Neural progenitor cell (in vitro differentiated cells): ENCODE measurements around the gene BRD9. TPM values are rescaled to one million over a fixed set of nuclear protein-coding genes. Genes with fewer than 3 reads are reported as not detected.
"Not testable (repeated sequence)": the region's sequence is repeated elsewhere in the genome, so short reads cannot be mapped to it uniquely, and the experiment has no call there.

Experiments
- DNase-seq: peaks from one replicate; pipeline ENCODE4 v3.0.0-alpha.2; 2016; ENCODE audit warnings: low spot score
- H2AFZ ChIP-seq: fragments of 200-600 bp; sonication (generic); replicated peaks from 2 replicates; pipeline ENCODE4 v1.6.1; 2016; ENCODE audit warnings: antibody characterized with exemption
- H3F3A ChIP-seq: fragments of 200-600 bp; sonication (generic); 2 replicates; pipeline ENCODE4 v1.6.1; 2016; ENCODE audit warnings: antibody characterized with exemption, low read depth
- H3K27ac ChIP-seq: fragments of 200-600 bp; sonication (generic); 2 replicates; pipeline ENCODE4 v1.5.1; 2016; ENCODE audit warnings: mild to moderate bottlenecking
- H3K27me3 ChIP-seq: fragments of 200-600 bp; sonication (generic); 2 replicates; pipeline ENCODE4 v1.6.1; 2016; ENCODE audit warnings: mild to moderate bottlenecking, moderate library complexity
- H3K36me3 ChIP-seq: fragments of 200-600 bp; sonication (generic); 2 replicates; pipeline ENCODE4 v1.5.1; 2016
- H3K4me1 ChIP-seq: fragments of 200-600 bp; sonication (generic); 2 replicates; pipeline ENCODE4 v1.6.1; 2016; ENCODE audit warnings: mixed run types
- H3K4me2 ChIP-seq: fragments of 200-600 bp; sonication (generic); 2 replicates; pipeline ENCODE4 v1.6.1; 2016
- H3K4me3 ChIP-seq: fragments of 200-600 bp; sonication (generic); 2 replicates; pipeline ENCODE4 v1.5.1; 2016
- H3K79me2 ChIP-seq: fragments of 200-600 bp; sonication (generic); 2 replicates; pipeline ENCODE4 v1.6.1; 2016; ENCODE audit warnings: low read depth
- H3K9ac ChIP-seq: fragments of 200-600 bp; sonication (generic); 2 replicates; pipeline ENCODE4 v1.6.1; 2016
- H3K9me3 ChIP-seq: fragments of 200-600 bp; sonication (generic); 2 replicates; pipeline ENCODE4 v1.5.1; 2016; ENCODE audit warnings: low read depth
- H4K20me1 ChIP-seq: fragments of 200-600 bp; sonication (generic); 2 replicates; pipeline ENCODE4 v1.6.1; 2016; ENCODE audit warnings: low read depth
- H3K27ac Mint-ChIP-seq: 3 replicates; pipeline ENCODE4 v1.8.0; 2021; ENCODE audit warnings: mixed read lengths
- H3K27me3 Mint-ChIP-seq: 2 replicates; pipeline ENCODE4 v1.8.0; 2022; ENCODE audit warnings: low read depth, mild to moderate bottlenecking, inconsistent platforms, moderate library complexity, mixed read lengths; ENCODE audit not compliant: insufficient read depth
- H3K36me3 Mint-ChIP-seq: 3 replicates; pipeline ENCODE4 v1.8.0; 2021; ENCODE audit warnings: mixed read lengths
- H3K4me1 Mint-ChIP-seq: 3 replicates; pipeline ENCODE4 v1.8.0; 2021; ENCODE audit warnings: mixed read lengths
- H3K4me3 Mint-ChIP-seq: 3 replicates; pipeline ENCODE4 v1.8.0; 2021; ENCODE audit warnings: mild to moderate bottlenecking, moderate library complexity, mixed read lengths
- H3K9me3 Mint-ChIP-seq: 3 replicates; pipeline ENCODE4 v1.8.0; 2020; ENCODE audit warnings: mixed read lengths
- EZH2 ChIP-seq: fragments of 200-600 bp; sonication (generic); IDR thresholded peaks from 2 replicates; pipeline ENCODE4 v1.6.1; 2017; ENCODE audit warnings: antibody characterized with exemption, mild to moderate bottlenecking, moderate library complexity
- EZH2phosphoT487 ChIP-seq: fragments of 200-600 bp; sonication (generic); IDR thresholded peaks from 2 replicates; pipeline ENCODE4 v1.6.1; 2017; ENCODE audit warnings: antibody characterized with exemption
- total RNA-seq: library from RNA; depleted of rRNA; stranded (reverse); fragments of >200 nt; gene quantifications from 2 replicates; pipeline ENCODE4 v1.2.3, GENCODE V29; 2015; ENCODE audit warnings: low replicate concordance
- TF ChIP-seq, protein P1 (sequence below): fragments of 200-600 bp; sonication (generic); IDR thresholded peaks from 2 replicates; pipeline ENCODE4 v1.5.1; 2017; ENCODE audit warnings: antibody characterized with exemption, mild to moderate bottlenecking

The BRD9 gene
- total RNA-seq, 1 donor from 2014 or later, result 37.5 TPM

DNA sequence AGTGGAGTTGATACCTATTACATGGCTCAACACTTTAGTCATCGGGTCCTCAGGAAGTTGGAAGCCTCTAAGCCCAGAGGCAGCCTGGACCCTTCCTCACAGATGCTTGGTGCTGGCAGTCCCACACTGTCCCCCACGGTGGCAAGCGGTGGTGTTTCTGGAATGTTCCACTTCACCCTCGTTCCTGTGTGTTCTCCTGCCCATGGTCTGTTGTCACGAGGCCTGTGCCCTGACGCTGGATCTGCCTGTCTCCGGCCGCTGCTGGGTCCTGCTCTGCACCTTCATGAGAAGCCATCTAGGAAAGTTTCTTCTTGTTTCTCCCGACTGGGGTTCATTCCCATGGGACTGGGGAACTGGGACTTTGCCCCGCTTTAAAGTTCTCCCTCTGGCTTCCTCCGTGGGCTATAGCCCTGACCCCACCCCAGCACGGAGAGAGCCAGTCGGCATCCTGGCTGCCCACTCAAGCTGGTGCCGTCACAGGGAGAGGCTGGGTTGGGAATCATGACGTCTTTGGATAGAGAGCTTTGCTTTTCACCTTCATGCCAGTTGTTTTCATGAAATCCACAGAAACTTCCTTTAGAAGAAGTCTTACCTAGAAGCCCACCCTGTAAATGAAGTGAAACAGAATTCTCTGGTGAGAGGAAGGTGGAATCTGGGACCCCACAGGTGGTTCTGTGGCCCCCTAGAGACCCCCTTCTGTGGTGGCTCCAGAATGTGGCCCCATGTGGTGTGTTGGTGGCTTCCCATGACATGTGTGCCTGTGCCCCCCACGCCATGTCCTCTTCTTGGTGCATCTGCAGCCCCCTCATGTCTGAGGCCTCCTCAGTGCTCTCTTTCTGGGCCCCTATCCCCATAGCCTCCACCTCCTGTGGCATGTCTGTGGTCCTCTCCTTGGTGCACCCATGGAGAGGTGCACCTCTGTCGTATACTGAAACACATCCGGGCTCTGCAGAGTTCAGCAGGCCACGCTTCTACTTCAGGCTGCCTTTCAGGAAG is 43.8 kb upstream of the BRD9 start:
- Mint-ChIP-seq H3K27ac (no peak overlapping the region), H3K4me1 (no peaks in the 10 kb centered on the region), H3K36me3 (no peaks in the 10 kb centered on the region), H3K9me3 (peaks cover 3% of the 10 kb centered on the region), H3K27me3 (peaks cover 5% of the 10 kb centered on the region), H3K4me3 (no peak overlapping the region)
- H3K9me3 ChIP-seq, result no peaks in the 10 kb centered on the region
- TF ChIP-seq, protein P1, sequence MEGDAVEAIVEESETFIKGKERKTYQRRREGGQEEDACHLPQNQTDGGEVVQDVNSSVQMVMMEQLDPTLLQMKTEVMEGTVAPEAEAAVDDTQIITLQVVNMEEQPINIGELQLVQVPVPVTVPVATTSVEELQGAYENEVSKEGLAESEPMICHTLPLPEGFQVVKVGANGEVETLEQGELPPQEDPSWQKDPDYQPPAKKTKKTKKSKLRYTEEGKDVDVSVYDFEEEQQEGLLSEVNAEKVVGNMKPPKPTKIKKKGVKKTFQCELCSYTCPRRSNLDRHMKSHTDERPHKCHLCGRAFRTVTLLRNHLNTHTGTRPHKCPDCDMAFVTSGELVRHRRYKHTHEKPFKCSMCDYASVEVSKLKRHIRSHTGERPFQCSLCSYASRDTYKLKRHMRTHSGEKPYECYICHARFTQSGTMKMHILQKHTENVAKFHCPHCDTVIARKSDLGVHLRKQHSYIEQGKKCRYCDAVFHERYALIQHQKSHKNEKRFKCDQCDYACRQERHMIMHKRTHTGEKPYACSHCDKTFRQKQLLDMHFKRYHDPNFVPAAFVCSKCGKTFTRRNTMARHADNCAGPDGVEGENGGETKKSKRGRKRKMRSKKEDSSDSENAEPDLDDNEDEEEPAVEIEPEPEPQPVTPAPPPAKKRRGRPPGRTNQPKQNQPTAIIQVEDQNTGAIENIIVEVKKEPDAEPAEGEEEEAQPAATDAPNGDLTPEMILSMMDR, result no peak
- TF ChIP-seq EZH2 (no peak), EZH2phosphoT487 (no peak)
- H3K36me3 ChIP-seq, result no peaks in the 10 kb centered on the region
- no peaks in the 10 kb centered on the region for H3F3A ChIP-seq
- H4K20me1 ChIP-seq, result no peaks in the 10 kb centered on the region
- no peak overlapping the region for H3K4me3 ChIP-seq
- no peak overlapping the region for H3K4me2 ChIP-seq
- no peak overlapping the region for H3K9ac ChIP-seq
- no peak for DNase-seq
- no peaks in the 10 kb centered on the region for H3K4me1 ChIP-seq
- H3K79me2 ChIP-seq, result no peaks in the 10 kb centered on the region
- H3K27me3 ChIP-seq, result peaks cover 19% of the 10 kb centered on the region
- H3K27ac ChIP-seq, result no peak overlapping the region
- H2AFZ ChIP-seq, result no peak overlapping the region

DNA sequence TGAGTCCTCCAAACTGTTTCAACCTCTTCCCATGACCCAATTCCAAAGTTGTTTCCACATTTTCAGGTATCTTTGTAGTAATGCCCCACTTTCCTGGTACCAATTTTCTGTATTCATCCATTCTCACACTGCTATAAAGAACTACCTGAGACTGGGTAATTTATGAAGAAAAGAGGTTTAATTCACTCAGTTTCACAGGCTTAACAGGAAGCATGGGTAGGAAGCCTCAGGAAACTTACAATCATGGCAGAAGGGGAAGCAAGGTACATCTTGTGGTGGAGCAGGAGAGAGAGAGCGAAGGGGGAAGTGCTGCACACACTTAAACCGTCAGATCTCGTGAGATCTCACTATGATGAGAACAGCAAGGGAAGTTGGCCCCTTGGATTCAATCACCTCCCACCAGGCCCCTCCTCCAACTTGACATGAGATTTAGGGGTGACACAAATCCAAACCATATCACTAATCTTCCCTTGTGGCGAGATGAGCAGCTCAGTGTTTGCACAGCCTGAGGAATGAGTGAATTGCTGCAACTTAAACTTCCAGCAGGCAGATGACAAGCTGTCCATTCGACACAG is 43.0 kb upstream of the BRD9 start:
- Histone ChIP-seq H3K4me3 (no peak overlapping the region), H3K4me2 (no peak overlapping the region), H2AFZ (no peak overlapping the region), H3K9me3 (no peaks in the 10 kb centered on the region), H3F3A (no peaks in the 10 kb centered on the region), H3K27ac (no peak overlapping the region), H3K36me3 (no peaks in the 10 kb centered on the region), H3K79me2 (no peaks in the 10 kb centered on the region), H4K20me1 (no peaks in the 10 kb centered on the region), H3K4me1 (no peaks in the 10 kb centered on the region), H3K27me3 (peaks cover 18% of the 10 kb centered on the region), H3K9ac (no peak overlapping the region)
- Mint-ChIP-seq H3K27me3 (peaks cover 2% of the 10 kb centered on the region), H3K36me3 (no peaks in the 10 kb centered on the region), H3K4me3 (no peak overlapping the region), H3K27ac (no peak overlapping the region), H3K9me3 (peaks cover 2% of the 10 kb centered on the region), H3K4me1 (no peaks in the 10 kb centered on the region)
- DNase-seq, result no peak
- no peak for TF ChIP-seq EZH2phosphoT487
- no peak for TF ChIP-seq EZH2
- TF ChIP-seq, protein P1, result no peak

DNA sequence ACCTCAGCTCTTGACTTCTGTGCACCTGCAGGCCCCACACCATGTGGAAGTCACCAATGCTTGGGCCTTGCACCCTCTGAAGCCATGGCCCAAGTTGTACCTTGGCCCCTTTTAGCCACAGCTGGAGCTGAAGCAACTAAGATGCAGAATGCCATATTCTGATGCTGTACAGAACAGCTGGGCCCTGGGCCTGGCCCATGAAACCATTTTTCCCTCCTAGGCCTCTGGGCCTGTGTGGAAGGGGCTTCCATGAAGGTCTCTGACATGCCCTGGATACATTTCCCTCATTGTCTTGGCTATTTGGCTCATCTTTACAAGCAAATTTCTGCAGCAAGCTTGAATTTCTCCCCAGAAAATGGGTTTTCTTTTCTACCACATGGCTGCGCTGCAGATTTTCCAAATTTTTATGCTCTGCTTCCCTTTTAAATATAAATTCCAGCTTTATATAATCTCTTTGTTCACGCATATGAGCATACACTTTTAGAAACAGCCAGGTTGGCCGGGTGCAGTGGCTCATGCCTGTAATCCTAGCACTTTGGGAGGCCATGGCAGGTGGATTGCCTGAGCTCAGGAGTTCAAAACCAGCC is 41.9 kb upstream of the BRD9 start:
- H3K27ac Mint-ChIP-seq, H3K79me2 ChIP-seq: not testable (repeated sequence)

DNA sequence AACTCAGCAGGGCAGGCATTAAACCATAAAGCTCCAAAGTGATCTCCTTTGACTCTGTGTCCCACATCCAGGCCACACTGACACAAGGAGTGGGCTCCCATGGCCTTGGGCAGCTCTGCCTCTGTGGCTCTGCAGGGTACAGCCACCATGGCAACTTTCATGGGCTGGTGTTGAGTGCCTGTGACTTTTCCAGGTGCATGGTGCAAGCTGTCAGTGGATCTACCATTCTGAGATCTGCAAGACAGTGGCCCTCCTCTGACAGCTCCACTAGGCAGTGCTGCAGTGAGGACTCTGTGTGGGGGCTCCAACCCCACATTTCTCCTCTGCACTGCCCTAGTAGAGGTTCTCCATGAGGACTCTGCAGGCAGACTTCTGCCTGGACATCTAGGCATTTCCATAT is 41.4 kb upstream of the BRD9 start:
- H3K27me3 ChIP-seq, result peaks cover 11% of the 10 kb centered on the region
- H3K9me3 Mint-ChIP-seq, H3K9me3 ChIP-seq, H3K36me3 ChIP-seq, H3K79me2 ChIP-seq, H3K27me3 Mint-ChIP-seq, H3K27ac ChIP-seq, H3F3A ChIP-seq, H3K9ac ChIP-seq, H4K20me1 ChIP-seq, H2AFZ ChIP-seq, DNase-seq, H3K27ac Mint-ChIP-seq, H3K36me3 Mint-ChIP-seq, H3K4me2 ChIP-seq, H3K4me3 ChIP-seq, H3K4me1 Mint-ChIP-seq, H3K4me3 Mint-ChIP-seq, H3K4me1 ChIP-seq: not testable (repeated sequence)

More for the DNA sequence above, 41.9 kb upstream of the BRD9 start:
- H3K27me3 ChIP-seq, result peaks cover 14% of the 10 kb centered on the region
- not testable (repeated sequence) for H3K4me1 Mint-ChIP-seq, H3K36me3 Mint-ChIP-seq, H2AFZ ChIP-seq, H3K27ac ChIP-seq, H3K9me3 Mint-ChIP-seq, H4K20me1 ChIP-seq, H3K4me3 ChIP-seq, H3F3A ChIP-seq, H3K27me3 Mint-ChIP-seq, DNase-seq, H3K36me3 ChIP-seq, H3K4me1 ChIP-seq, H3K9ac ChIP-seq, H3K4me3 Mint-ChIP-seq, H3K4me2 ChIP-seq, H3K9me3 ChIP-seq
